ENCODE data around the gene RORC.

Gene RORC

GRCh38 chr1:151825751-151826660 lies 5.6 kb downstream of the RORC start:
- DNase-seq (ENCODE audit: low spot score) = no peak

DNA sequence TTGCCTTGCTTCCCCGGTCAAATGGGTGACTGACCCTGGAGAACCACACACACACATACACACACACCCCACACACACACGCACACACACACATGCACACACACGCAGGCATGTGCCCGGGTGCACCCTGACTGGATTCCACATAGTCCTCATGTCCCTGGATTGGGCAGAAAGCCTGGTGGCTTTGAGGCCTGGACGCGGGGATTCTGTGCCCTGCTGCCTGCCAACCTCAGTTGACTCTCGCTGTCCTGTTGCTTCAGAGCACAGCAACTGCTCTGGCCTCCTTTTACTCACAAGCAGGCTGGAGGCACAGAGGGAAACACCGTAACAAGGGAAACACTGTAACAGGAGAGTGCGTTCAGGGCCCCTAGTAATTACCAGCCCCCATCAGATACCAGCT lies 6.4 kb downstream of the RORC start:
- no peak for DNase-seq (ENCODE audit: low spot score)

- DNase-seq (ENCODE audit: low spot score) = no peak
These were observed 8.4 kb downstream of the RORC start for GRCh38 chr1:151823175-151823574.

DNA sequence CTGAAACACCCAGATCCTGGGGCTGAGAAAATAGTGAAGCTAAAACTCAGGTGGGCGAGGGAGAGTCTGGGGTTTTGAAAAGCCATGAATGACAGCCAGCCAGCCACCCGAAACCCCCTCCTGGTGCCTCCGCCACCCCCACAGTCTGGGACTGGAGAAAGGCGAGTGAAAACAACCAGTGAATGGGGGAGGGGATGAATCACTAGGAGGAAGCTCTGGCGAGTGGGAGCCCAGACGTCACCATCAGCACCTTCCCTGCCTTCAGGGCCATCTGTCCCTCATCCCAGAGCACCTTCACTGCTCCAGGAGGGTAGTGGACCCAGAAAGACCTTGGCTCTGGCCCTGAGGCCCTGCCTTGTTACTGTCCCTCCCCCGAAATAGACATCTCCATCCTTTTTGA lies 9.2 kb downstream of the RORC start:
- DNase-seq (ENCODE audit: low spot score) = no peak

DNA sequence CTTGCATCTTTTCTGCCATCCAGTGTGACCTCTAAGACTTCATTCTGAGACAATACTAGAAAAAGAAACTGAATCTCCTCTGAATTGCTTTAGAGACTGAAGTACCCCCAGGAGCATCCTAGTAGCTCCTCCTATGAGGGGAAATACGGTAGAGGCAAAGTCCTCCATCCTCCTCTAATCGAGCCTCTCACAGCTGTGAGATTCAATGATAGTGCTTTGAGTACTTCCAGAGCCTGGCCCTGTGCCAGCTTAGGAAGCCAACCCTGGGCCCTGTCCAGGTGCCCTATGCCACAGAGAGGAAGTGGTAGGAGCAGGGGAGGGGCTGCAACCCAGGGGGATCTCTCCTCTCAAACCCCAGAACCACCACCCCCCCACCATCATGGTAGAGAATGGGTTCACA lies 10.7 kb downstream of the RORC start:
- DNase-seq (ENCODE audit: low spot score) = no peak

- no peak for DNase-seq (ENCODE audit: low spot score)
These were observed 11.5 kb downstream of the RORC start for GRCh38 chr1:151819976-151820623.

GRCh38 chr1:151819227-151819835 lies 12.3 kb downstream of the RORC start:
- no peak for DNase-seq (ENCODE audit: low spot score)

GRCh38 chr1:151817353-151817730 lies 14.3 kb downstream of the RORC start:
- DNase-seq (ENCODE audit: low spot score) = no peak

DNA sequence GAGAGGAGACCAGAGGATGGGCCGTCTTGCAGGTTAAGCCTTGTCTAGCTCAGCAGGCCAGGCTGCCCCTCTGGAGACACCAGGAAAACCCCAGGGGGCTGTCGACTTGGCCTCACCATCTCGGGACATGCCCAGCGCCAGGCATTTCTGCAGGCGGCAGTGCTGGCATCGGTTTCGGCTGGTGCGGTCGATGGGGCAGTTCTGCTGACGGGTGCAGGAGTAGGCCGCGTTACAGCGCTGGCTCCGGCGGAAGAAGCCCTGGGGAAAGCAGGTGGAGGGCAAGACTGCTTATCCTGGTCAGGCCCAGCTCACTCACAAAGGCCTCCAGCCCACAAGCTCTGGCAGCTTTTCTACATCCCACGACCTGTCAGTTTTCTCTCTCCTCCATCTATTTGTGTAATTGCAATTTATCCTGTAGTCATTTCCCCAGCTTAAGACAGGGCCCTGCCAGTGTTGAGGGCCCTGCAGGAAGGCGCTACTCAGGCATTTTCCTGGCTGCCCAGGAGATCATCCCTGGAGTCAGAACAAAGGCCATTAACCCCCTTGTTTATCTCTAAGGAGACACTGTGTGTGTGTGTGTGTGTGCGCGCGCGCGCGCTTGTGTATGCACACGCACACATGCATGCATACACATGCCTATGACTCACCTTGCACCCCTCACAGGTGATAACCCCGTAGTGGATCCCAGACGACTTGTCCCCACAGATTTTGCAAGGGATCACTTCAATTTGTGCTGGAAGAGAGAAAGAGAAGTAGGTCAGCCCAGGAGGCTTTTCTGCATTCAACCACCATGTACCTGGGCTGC lies 14.9 kb downstream of the RORC start:
- no peak for DNase-seq (ENCODE audit: low spot score)

- no peak for DNase-seq (ENCODE audit: low spot score)
These were observed 15.8 kb downstream of the RORC start for GRCh38 chr1:151815716-151816327.

GRCh38 chr1:151814971-151815545 lies 16.5 kb downstream of the RORC start:
- no peak for DNase-seq (ENCODE audit: low spot score)

DNA sequence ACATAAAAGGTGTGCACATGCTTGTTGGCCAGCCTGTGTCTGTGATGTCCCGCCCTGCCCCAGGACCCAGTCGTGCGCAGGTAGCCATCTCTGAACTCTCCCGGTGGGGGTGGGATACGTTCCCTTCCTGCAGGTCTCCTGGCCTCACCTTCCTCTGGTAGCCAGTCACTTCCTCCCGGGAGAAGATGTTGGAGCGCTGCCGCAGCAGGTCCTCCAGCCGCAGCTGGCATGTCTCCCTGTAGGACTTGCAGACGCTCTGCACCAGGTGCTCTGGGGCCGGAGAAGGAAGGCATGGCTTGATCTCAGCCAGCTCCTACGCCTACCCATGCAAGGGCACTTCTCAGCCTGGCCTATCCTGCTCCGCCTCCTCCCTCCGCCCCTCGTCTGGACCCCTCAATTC lies 17.2 kb downstream of the RORC start:
- DNase-seq (ENCODE audit: low spot score) = no peak

- DNase-seq (ENCODE audit: low spot score) = no peak
These were observed 18.2 kb downstream of the RORC start for GRCh38 chr1:151813271-151813977.

- no peak for DNase-seq (ENCODE audit: low spot score)
These were observed 20.4 kb downstream of the RORC start for GRCh38 chr1:151811181-151811580.

DNA sequence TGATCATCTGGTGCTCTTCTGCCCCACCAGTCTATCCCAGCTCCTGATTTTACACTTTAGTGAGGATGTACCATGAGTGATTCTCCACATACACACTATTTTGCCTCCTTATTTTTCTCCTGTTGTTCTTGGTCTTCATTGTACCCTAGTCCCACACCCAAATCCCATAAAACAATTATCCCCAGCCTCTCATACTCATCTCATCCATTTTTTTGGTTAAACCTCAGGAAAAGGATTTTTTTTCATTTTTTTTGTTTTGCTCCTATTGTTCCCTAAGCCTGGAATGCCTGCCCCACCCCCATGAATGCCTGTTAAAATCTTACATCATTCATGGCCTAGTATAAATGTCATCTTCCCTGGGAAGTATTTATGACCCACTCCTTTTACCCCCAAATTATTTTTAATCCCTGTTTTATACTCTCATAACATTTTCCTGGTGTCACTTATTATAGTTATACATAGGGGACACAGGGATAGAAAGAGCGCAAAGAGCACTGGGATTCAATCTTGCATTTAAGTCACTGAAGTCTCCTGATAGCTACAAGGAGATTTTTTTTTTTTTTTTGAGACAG lies 21.5 kb downstream of the RORC start:
- DNase-seq (ENCODE audit: low spot score) = no peak

GRCh38 chr1:151809290-151809984 lies 22.2 kb downstream of the RORC start:
- no peak for DNase-seq (ENCODE audit: low spot score)

DNA sequence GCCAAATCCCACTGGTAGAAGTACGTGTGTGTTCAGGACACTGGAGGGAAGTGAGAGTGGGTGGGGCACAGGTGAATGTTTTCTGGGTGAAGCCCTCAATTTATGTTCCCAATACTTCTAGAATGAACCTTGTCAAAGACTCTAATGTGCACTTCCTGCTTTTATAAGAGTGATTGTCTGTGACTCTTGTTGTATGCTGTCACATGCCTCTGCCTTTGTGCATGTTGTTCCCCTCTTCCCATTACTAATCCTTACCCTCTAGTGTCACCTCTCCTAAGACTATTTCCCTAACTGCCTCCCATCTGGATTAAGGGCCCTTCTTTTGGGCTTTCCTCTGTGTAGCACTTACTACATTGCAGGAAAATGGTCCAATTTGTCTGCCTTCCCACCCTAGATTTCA lies 23.8 kb downstream of the RORC start:
- DNase-seq (ENCODE audit: low spot score) = no peak

- no peak for DNase-seq (ENCODE audit: low spot score)
These were observed 24.5 kb downstream of the RORC start for GRCh38 chr1:151807131-151807530.

GRCh38 chr1:151806170-151806569 lies 25.4 kb downstream of the RORC start:
- DNase-seq (ENCODE audit: low spot score) = no peak
